IMR-90 (cell line): ENCODE data around the gene DDX24. TPM values are rescaled to one million over a fixed set of nuclear protein-coding genes. Genes with fewer than 3 reads are reported as not detected.

Source experiments
- ATAC-seq: fragments of 200-7000 bp; cut with Tn5 transposase; 2 replicates; pipeline ENCODE4 v1.9.1; 2020; ENCODE audit warnings: low read depth, mild to moderate bottlenecking, moderate library complexity
- BruUV-seq: library from RNA; stranded (reverse); fragments of 400-500 nt; replicated peaks from 2 replicates; lab custom pipeline; 2021; lab: Mats Ljungman, UMichigan
- CTCF ChIA-PET: fragments of 300-600 bp; formaldehyde crosslinking; extraction: SDS; loops from one replicate; lab custom pipeline; 2021; ENCODE audit warnings: antibody characterized with exemption; lab: Yijun Ruan, JAX
- POLR2A ChIA-PET: fragments of 300-600 bp; sonication (Branson Sonifier 250); formaldehyde crosslinking; loops from one replicate; lab custom pipeline; 2022; ENCODE audit warnings: antibody characterized with exemption; ENCODE audit not compliant: unreplicated experiment; lab: Charles Lee
- DNase-seq: peaks from one replicate; pipeline ENCODE4 v3.0.0; 2013
- H2AFZ ChIP-seq: replicated peaks from 2 replicates; pipeline ENCODE3; 2013; ENCODE audit warnings: low read length, mild to moderate bottlenecking; ENCODE audit not compliant: poor library complexity
- H2AK5ac ChIP-seq: 2 replicates; pipeline ENCODE4 v1.6.1; 2013; ENCODE audit warnings: low read depth, low read length, inconsistent platforms
- H2AK9ac ChIP-seq: replicated peaks from 2 replicates; pipeline ENCODE3; 2013; ENCODE audit warnings: mild to moderate bottlenecking, low read depth, low read length, moderate library complexity; ENCODE audit not compliant: poor library complexity
- H2BK120ac ChIP-seq: 2 replicates; pipeline ENCODE4 v1.6.1; 2013; ENCODE audit warnings: low read depth, low read length, inconsistent platforms
- H2BK15ac ChIP-seq: 3 replicates; pipeline ENCODE4 v1.6.1; 2013; ENCODE audit warnings: low read depth, low read length, inconsistent platforms
- H2BK20ac ChIP-seq: 2 replicates; pipeline ENCODE4 v1.6.1; 2013; ENCODE audit warnings: low read depth, mild to moderate bottlenecking, inconsistent platforms, low read length, moderate library complexity
- H2BK5ac ChIP-seq: 2 replicates; pipeline ENCODE4 v1.6.1; 2013; ENCODE audit warnings: mild to moderate bottlenecking, low read depth, low read length, inconsistent platforms; ENCODE audit not compliant: poor library complexity, severe bottlenecking
- H3K14ac ChIP-seq: replicated peaks from 2 replicates; pipeline ENCODE4 v1.6.1; 2013; ENCODE audit warnings: low read depth, low read length, inconsistent platforms
- H3K18ac ChIP-seq: 2 replicates; pipeline ENCODE4 v1.6.1; 2013; ENCODE audit warnings: low read depth, low read length, control low read depth
- H3K23ac ChIP-seq: 2 replicates; pipeline ENCODE4 v1.6.1; 2013; ENCODE audit warnings: low read depth, low read length, inconsistent platforms
- H3K27ac ChIP-seq: 2 replicates; pipeline ENCODE4 v1.5.1; 2013; ENCODE audit warnings: mild to moderate bottlenecking, control low read depth, low read length; ENCODE audit not compliant: insufficient read depth
- H3K27me3 ChIP-seq: 2 replicates; pipeline ENCODE4 v1.6.1; 2013; ENCODE audit warnings: low read length; ENCODE audit not compliant: control insufficient read depth, insufficient read depth
- H3K36me3 ChIP-seq: 2 replicates; pipeline ENCODE4 v1.6.1; 2013; ENCODE audit warnings: low read length, mixed read lengths; ENCODE audit not compliant: control insufficient read depth, insufficient read depth
- H3K4ac ChIP-seq: 2 replicates; pipeline ENCODE4 v1.6.1; 2013; ENCODE audit warnings: low read depth, low read length, inconsistent platforms
- H3K4me1 ChIP-seq: 2 replicates; pipeline ENCODE4 v1.6.1; 2013; ENCODE audit warnings: low read length, mixed read lengths; ENCODE audit not compliant: control insufficient read depth, insufficient read depth
- H3K4me2 ChIP-seq: 2 replicates; pipeline ENCODE4 v1.6.1; 2013; ENCODE audit warnings: low read depth, mild to moderate bottlenecking, control low read depth, low read length, moderate library complexity
- H3K4me3 ChIP-seq: 2 replicates; pipeline ENCODE4 v1.5.1; 2013; ENCODE audit warnings: low read depth, mild to moderate bottlenecking, control low read depth, low read length, moderate library complexity; ENCODE audit not compliant: insufficient read depth
- H3K56ac ChIP-seq: 2 replicates; pipeline ENCODE4 v1.6.1; 2013; ENCODE audit warnings: low read length, inconsistent platforms; ENCODE audit not compliant: insufficient read depth; ENCODE audit errors: extremely low read depth
- H3K79me1 ChIP-seq, 2 experiments: 2 replicates each; pipeline ENCODE4 v1.6.1; 2013; ENCODE audit warnings: low read length in 2 of 2, inconsistent platforms in 1 of 2, low read depth in 1 of 2
- H3K9ac ChIP-seq: 2 replicates; pipeline ENCODE4 v1.6.1; 2013; ENCODE audit warnings: low read depth, low read length, control low read depth
- H3K9me1 ChIP-seq: 2 replicates; pipeline ENCODE4 v1.6.1; 2013; ENCODE audit warnings: low read length, inconsistent platforms; ENCODE audit not compliant: insufficient read depth
- H3K9me3 ChIP-seq: 2 replicates; pipeline ENCODE4 v1.6.1; 2013; ENCODE audit warnings: low read length; ENCODE audit not compliant: control insufficient read depth, insufficient read depth
- H4K20me1 ChIP-seq: 2 replicates; pipeline ENCODE4 v1.6.1; 2013; ENCODE audit warnings: low read length, inconsistent platforms; ENCODE audit not compliant: insufficient read depth
- H4K5ac ChIP-seq: 2 replicates; pipeline ENCODE4 v1.6.1; 2013; ENCODE audit warnings: mild to moderate bottlenecking, low read depth, low read length, control low read depth
- H4K8ac ChIP-seq, 2 experiments: 2 replicates each; pipeline ENCODE4 v1.6.1; 2013; ENCODE audit warnings: low read depth in 2 of 2, low read length in 2 of 2, control low read depth in 1 of 2, inconsistent platforms in 1 of 2
- H4K91ac ChIP-seq: 2 replicates; pipeline ENCODE4 v1.6.1; 2013; ENCODE audit warnings: low read depth, low read length, inconsistent platforms; ENCODE audit not compliant: insufficient read depth
- CEBPB ChIP-seq: IDR thresholded peaks from 2 replicates; pipeline ENCODE4 v1.6.1; 2012; ENCODE audit warnings: low read depth, low read length, improper control_type of control experiment
- POLR2A ChIP-seq: IDR thresholded peaks from 2 replicates; pipeline ENCODE4 v1.6.1; 2012; ENCODE audit warnings: mild to moderate bottlenecking, low read depth, low read length
- RCOR1 ChIP-seq: IDR thresholded peaks from 2 replicates; pipeline ENCODE4 v1.6.1; 2012; ENCODE audit warnings: mild to moderate bottlenecking, low read length, improper control_type of control experiment; ENCODE audit not compliant: insufficient replicate concordance
- RFX5 ChIP-seq: IDR thresholded peaks from 2 replicates; pipeline ENCODE4 v1.8.0; 2012; ENCODE audit warnings: low read depth, mild to moderate bottlenecking, low read length, moderate library complexity
- WGBS, 2 experiments: methylation state at CpG; one replicate each; pipeline versions ENCODE4 v1.1.5 to v1.1.7; 2013; ENCODE audit warnings: missing lambda C conversion rate in 2 of 2; ENCODE audit not compliant: insufficient read length in 1 of 2; ENCODE audit errors: extremely low coverage in 2 of 2; 5-methylcytosine and 5-hydroxymethylcytosine counted together
- dilution Hi-C: fragments of 300-500 bp; cut with HindIII; formaldehyde crosslinking; loops from one replicate; pipeline ENCODE4 v1.14.3; 2018; ENCODE audit warnings: low sequenced_read_pairs; ENCODE audit not compliant: unreplicated experiment
- in situ Hi-C: fragments of 300-500 bp; cut with MboI; formaldehyde crosslinking; loops from 3 replicates; pipeline ENCODE4 v1.14.3; 2019; ENCODE audit warnings: low sequenced_read_pairs, inconsistent platforms, mixed read lengths
- intact Hi-C: fragments of 100-400 bp; cut with micrococcal nuclease; formaldehyde crosslinking; loops from 2 replicates; pipeline ENCODE4 v1.10.0; 2022
- polyA plus RNA-seq, 3 experiments: library from polyadenylated mRNA; depleted of rRNA; stranded (reverse); fragments of >200 nt; gene quantifications; 2 replicates each; pipeline ENCODE4 v1.2.3, GENCODE V29; 2012; ENCODE audit warnings: low replicate concordance in 1 of 3
- total RNA-seq: library from RNA; depleted of rRNA; stranded (reverse); fragments of >200 nt; gene quantifications from 2 replicates; pipeline ENCODE4 v1.2.3, GENCODE V29; 2012
- TF ChIP-seq, protein P1 (sequence below): fragments of 150-350 bp; IDR thresholded peaks from 2 replicates; pipeline ENCODE4 v1.6.1; 2016; ENCODE audit warnings: low read depth, mild to moderate bottlenecking, low read length, moderate library complexity, borderline replicate concordance

DDX24 gene
- total and polyA plus RNA-seq, 2 of the 4 experiments (the other 2 are of a cell fraction), result 134 to 155 TPM

GRCh38 chr14:94046696-94047250 lies 34.2 kb downstream of the DDX24 start:
- H3K36me3 ChIP-seq, result peaks cover 63% of the 10 kb centered on the region
- no TSS peak for BruUV-seq
- WGBS, 2 experiments, result 100% methylated on average over 1 of the region's 7 CpGs; no CpG with 5 or more reads in 1 of the 2 experiments
- intact Hi-C loops (no loop called here), in situ Hi-C loops (no loop called here), dilution Hi-C loops (no loop called here)
- no peak overlapping the region for H3K4me2 ChIP-seq
- no peak overlapping the region for H4K91ac ChIP-seq
- H3K14ac ChIP-seq, result no peak overlapping the region
- H4K5ac ChIP-seq, result no peak overlapping the region
- ChIA-PET CTCF (interaction anchor here (0.5 to 1.6 kb wide), 5 partner anchors 11 to 239 kb away, joined by 3 to 5 read pairs (median 4); no protein-coding TSS in a partner anchor), POLR2A (no interaction called here)
- no peak overlapping the region for H3K56ac ChIP-seq
- peaks cover 6% of the 10 kb centered on the region for H3K4me1 ChIP-seq
- no peaks in the 10 kb centered on the region for H3K9me3 ChIP-seq
- no peak overlapping the region for H2BK120ac ChIP-seq
- H4K20me1 ChIP-seq, result peaks cover 4% of the 10 kb centered on the region; the same call in 1 of the 2 replicates
- H3K4ac ChIP-seq, result no peak overlapping the region
- no peak overlapping the region for H2BK5ac ChIP-seq
- TF ChIP-seq CEBPB (no peak), RCOR1 (no peak), RFX5 (no peak), POLR2A (no peak)
- TF ChIP-seq, protein P1, sequence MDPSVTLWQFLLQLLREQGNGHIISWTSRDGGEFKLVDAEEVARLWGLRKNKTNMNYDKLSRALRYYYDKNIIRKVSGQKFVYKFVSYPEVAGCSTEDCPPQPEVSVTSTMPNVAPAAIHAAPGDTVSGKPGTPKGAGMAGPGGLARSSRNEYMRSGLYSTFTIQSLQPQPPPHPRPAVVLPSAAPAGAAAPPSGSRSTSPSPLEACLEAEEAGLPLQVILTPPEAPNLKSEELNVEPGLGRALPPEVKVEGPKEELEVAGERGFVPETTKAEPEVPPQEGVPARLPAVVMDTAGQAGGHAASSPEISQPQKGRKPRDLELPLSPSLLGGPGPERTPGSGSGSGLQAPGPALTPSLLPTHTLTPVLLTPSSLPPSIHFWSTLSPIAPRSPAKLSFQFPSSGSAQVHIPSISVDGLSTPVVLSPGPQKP, result no peak
- H2AFZ ChIP-seq, result no peak overlapping the region
- H3K27me3 ChIP-seq, result no peaks in the 10 kb centered on the region
- no peak overlapping the region for H4K8ac ChIP-seq
- H3K18ac ChIP-seq, result no peak overlapping the region
- DNase-seq, result no peak
- H3K4me3 ChIP-seq, result no peak overlapping the region
- no peaks in the 10 kb centered on the region for H3K9me1 ChIP-seq
- H2AK5ac ChIP-seq, result no peak overlapping the region
- no peak overlapping the region for H3K27ac ChIP-seq
- no peak overlapping the region for H2BK15ac ChIP-seq
- peaks cover 0 to 18% of the 10 kb centered on the region in 2 experiments; a peak in 2 of 4 replicates for H3K79me1 ChIP-seq
- H2BK20ac ChIP-seq, result no peak overlapping the region
- no peak for ATAC-seq
- H2AK9ac ChIP-seq, result no peak overlapping the region
- H3K9ac ChIP-seq, result no peak overlapping the region
- H3K23ac ChIP-seq, result no peak overlapping the region
